Heart left ventricle (tissue), 13 donors: Measurements from ENCODE around the gene DCLK1.

ENCODE experiments used
- POLR2A ChIP-seq, 2 donors: fragments of 450-650 bp; IDR thresholded peaks; one replicate each; pipeline ENCODE4 v1.6.1; 2017; ENCODE audit warnings: antibody characterized with exemption in 2 of 2, mild to moderate bottlenecking in 2 of 2, moderate library complexity in 2 of 2
- TF ChIP-seq, protein P1 (sequence below), 12 donors: fragments of 200-600 bp; sonication (generic) in 4 of 12; IDR thresholded peaks; one replicate each; pipeline versions ENCODE4 v1.5.0 to v1.8.0; 2018 to 2022; ENCODE audit warnings: antibody characterized with exemption in 12 of 12, mild to moderate bottlenecking in 5 of 12
- donor health status: ischemic (EF 13 %, LVEDD 7.1; RV severe dilation, severe dysfunction).
- donor health status: DM: no; HTN: yes; CAD: no.
- donor health status: DM: no; HTN: no; CAD: no.
- donor health status: ischemic (EF 25% LVEDD 6.9; RV normal size, moderate dysfunction).
- donor health status: ischemic (EF 25% LVEDD 5.7; RV mildly dilated, moderate dysfunction).
- donor health status: ischemic (EF 35%, LVEDD 5.7; RV mildly dilated, moderate dysfunction).
- donor health status: nonischemic (EF 11% LVEDD 7.7; RV severe dilation, severe dysfunction).
- donor health status: DM: yes; HTN: yes; CAD: no.
- donor health status: PGD.
- donor health status: ischemic (EF 29% LVEDD 5.4; RV normal size, mild dysfunction).
- donor health status: nonischemic (EF 23%, LVEDD 6.1; RV moderate dilation, normal function).

DNA sequence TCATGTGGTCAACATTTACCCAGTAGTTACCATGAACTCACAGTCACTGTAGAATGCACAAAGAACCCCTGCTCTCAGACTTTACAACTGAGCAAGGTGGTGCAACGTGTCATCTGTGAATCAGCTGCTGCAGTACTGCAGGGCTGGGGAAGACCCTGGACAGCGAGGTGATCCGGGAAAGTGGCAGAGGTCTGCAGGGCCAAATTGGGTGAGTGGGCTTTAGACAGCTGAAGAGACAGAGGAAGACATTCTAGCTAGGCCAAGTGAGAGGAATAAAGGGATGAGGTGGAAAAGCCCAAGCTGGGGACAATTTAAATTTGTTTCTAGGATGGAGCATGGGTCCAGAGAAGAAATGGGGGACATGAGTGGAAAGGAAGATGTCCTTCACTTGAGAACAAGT lies 270.5 kb downstream of the DCLK1 start:
- TF ChIP-seq, protein P1, sequence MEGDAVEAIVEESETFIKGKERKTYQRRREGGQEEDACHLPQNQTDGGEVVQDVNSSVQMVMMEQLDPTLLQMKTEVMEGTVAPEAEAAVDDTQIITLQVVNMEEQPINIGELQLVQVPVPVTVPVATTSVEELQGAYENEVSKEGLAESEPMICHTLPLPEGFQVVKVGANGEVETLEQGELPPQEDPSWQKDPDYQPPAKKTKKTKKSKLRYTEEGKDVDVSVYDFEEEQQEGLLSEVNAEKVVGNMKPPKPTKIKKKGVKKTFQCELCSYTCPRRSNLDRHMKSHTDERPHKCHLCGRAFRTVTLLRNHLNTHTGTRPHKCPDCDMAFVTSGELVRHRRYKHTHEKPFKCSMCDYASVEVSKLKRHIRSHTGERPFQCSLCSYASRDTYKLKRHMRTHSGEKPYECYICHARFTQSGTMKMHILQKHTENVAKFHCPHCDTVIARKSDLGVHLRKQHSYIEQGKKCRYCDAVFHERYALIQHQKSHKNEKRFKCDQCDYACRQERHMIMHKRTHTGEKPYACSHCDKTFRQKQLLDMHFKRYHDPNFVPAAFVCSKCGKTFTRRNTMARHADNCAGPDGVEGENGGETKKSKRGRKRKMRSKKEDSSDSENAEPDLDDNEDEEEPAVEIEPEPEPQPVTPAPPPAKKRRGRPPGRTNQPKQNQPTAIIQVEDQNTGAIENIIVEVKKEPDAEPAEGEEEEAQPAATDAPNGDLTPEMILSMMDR (IDR thresholded peaks at IDR 0.05): no peak
- no peak for TF ChIP-seq POLR2A (IDR thresholded peaks at IDR 0.05)
